HG03432 (cell line): ENCODE results near the gene LSM11.

Experiments used
- ATAC-seq: cut with Tn5 transposase; IDR thresholded peaks from one replicate; pipeline ENCODE4 v1.9.1; 2021; ENCODE audit warnings: mild to moderate bottlenecking, moderate library complexity; ENCODE audit not compliant: unreplicated experiment

LSM11 gene

DNA sequence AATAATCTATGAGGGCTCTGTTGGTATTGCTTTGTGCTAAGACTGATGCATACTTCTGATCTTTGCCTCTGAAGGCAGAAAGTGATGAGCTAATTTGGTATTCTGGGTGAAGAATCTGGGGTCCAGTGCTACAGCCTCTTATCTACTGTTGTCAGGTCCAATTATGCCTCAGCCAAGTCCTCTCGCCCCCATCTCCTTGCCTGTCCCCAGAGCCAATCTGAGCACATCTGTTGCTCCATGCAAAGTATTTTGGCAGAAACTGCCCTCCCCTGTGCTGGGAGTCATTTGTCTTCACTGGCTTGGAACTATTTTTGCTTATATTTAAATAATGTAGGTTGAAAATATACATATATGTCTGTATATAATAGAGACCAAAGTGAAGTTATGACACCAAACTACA, 23.4 kb downstream of the LSM11 start:
- ATAC-seq = no peak

DNA sequence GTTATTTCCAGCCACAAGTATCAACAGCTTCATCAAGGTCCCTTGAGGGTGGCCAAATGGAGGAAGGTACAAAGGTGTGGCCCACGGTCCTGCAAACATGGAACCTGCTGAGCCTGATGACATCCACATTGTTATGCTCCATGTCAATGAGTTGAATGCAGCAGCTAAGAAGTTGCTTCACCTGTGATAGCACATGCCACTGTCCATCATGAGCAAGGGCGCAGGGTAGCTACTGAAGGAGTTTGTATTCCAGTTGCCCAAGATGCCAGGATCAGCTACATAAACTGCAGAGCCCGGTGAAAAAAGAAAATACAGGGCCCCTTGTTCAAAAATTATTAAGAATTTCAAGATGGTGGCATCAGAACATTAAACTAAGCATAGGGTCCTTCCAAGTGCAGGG, 24.2 kb downstream of the LSM11 start:
- ATAC-seq = no peak

DNA sequence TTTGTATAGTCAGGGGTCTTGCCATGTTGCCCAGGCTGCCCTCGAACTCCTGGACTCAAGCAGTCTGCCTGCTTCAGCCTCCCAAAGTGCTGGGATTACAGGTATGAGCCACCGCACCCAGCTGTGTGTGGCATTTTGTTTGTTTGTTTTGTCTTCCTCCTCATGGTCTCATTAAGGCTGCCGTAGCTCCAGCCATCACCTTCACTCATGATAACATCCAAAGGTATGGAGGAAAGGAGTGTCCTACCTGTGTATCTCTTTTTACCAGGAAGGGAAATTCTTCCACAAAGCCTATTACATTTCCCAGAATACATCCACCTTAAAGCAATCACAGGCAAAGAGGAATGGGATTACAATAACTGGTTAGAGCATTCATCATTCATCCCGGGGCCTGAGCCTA, 27.2 kb downstream of the LSM11 start:
- no peak for ATAC-seq

DNA sequence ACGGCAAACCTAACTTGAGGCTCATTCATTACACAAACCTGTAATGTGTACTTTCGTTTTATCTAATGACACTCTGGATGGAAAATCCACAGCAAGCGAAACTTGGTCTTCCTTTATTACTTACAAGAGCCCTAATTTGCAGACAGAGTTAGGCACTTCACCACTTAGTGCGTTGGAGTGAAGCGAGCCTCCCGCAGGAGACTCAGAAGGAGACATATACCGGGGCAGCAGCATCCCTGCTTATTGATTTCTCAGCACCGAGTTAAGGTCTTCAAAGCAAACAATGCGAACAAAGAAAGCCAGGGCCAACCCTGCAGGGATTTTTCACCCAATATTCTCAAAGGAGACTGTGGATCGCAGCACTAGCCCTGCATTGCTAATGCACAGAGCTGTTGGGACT, 28.6 kb downstream of the LSM11 start:
- ATAC-seq = no peak

DNA sequence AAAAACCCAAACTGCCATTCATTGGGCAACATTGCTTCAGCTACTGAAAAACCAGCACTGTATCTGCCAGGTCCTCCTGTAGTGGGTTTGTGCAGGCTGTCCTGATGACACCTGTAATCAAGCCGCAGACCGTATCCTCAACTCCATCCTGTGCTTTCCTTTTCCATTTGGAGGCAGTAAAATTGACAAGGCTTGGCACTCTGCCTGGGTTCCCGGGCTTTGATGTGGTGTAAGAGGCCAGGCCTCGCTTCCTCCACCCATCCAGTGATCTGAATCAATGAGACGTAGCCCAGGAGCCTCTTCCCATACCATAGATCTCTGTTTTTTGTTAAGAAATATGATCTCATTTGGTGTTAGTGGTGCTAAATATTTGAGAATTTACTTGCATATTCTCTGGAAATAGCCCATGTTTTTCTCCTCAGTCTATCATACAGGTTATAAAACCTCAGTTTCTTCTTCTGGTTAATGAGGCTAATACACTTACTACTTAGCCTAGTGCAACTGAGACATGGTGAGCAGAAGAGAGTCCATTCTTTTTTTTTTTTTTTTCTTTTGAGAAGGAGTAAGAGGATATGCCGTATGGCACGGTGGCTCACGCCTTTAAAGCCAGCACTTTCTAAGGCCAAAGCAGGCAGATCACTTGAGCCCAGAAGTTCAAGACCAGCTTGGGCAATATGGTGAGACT, 34.8 kb downstream of the LSM11 start:
- no peak for ATAC-seq

DNA sequence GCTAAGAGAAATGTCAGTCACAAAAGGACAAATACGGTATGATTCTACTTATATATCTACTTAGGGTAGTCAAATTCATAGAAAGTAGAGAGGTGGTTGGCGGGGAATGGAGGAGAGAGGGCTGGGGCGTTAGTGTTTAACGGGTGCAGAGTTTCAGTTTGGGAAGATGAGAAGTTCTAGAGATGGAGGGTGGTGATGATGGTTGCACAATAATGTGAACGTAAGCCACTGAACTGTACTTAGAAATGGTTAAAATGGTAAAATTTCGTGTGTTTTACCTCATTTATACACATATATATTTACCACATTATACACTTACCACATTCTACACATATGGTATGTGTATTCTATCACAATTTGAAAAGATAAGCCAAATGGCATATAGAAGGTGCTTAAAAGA, 35.7 kb downstream of the LSM11 start:
- ATAC-seq = no peak

DNA sequence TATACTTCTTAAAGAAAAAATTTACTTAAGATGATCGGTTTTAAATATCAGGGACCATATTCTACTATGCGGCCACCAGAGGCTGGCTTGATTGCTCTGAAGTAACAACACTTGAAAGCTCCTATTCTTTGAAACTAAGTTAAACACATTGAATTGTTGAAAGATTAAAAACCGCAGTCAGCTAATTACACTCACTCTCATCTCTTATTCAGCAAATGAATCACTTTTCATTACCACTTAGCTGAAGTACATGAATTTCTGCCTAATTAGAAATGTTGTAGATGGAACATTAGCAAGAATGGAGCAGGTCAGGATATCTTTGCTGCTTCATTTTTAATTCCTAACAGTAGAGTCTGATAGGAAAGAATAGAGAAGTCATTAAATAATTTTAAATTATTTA, 42.3 kb downstream of the LSM11 start:
- ATAC-seq = no peak

DNA sequence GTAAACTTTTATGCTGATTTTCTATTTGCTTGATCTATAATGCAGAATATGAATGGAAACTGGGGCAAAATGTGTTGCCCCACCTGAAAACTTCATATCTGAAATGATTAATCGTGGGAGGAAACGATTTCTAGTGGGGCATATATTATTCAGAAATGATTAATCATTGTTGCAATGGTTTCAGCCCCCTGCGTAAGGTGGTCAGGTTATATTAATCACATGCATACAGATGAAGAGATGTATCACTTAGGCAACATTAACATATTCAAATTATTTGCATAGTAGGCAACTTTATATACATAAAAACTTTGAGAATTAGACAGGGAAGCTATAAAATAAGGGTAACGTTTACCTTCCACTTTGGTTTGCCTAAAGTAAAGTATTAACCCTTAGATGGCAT, 49.8 kb downstream of the LSM11 start:
- ATAC-seq = no peak

DNA sequence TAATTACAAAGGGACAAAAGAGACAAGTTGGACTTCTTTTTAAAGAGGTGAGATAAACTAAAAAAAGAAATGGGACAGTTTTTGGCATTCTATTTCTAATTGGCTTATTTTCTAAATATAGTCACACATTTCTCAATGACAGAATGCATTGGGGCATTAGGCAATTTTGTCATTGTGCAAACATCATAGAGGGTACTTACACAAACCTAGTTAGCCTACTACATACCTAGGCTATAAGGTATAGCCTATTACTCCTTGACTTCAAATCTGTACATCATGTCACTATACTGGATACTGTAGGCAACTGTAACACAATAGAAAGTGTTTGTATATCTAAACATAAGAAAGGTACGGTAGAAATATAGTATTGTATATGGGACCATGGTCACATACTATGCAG, 56.1 kb downstream of the LSM11 start:
- ATAC-seq = no peak

DNA sequence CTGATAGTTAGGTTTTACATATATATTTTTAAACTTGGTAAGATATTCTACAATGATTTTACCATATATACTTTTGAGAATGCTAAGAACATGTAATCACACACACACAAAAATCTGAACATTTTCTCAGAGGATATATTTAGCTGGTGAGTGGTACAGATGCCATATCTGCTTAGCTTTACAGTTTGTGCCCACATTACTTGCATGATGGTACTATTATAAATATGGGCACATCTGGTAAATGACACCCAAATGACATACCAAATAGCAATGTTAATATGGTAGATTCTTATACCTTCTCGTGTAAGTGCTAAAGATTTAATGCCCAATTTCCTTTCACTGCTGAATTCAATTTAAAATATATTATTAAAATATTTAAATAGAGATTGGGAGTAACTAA, 56.6 kb downstream of the LSM11 start:
- no peak for ATAC-seq

DNA sequence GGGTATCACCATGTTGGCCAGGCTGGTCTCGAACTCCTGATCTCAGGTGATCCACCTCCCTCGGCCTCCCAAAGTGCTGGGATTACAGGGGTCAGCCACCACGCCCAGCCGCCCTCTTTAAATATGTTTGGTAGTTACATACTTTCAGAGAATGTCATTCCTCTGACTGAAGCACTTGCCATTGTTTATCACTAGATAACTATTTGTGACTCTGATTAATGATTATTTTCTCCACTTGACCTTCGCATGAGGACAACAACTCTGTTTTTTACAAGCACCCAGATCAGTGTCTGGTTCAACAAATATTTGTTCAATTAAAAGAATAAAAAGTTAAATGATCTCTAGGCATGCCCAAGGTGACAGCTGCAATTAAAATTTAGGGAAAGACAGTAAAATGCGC, 59.2 kb downstream of the LSM11 start:
- no peak for ATAC-seq

DNA sequence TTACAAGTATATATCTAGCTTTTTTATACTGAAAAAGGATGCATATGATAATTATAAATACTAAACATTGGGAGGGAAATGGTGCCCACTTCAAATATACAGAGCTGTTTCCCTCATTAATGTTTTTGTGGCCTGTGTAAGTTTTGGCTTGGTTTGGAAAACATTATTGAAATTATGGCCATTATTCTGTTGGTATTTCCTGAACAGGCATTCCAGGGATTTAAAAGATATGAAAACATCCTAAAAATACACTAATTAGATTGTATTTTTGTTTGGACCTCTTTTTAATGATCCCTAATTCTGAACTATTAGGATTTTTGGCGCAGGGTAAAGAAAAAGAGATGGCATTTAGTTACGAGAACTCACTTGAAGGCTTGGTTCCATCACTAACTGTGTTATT, 64.5 kb downstream of the LSM11 start:
- ATAC-seq = no peak
